NCI-H1930 (cell line): ENCODE data around the gene PLCB4.

ENCODE experiments used
- DNase-seq, 2 experiments: peaks; one replicate each; lab custom pipeline; 2025; lab: John Stamatoyannopoulos, UW

PLCB4 gene

DNA sequence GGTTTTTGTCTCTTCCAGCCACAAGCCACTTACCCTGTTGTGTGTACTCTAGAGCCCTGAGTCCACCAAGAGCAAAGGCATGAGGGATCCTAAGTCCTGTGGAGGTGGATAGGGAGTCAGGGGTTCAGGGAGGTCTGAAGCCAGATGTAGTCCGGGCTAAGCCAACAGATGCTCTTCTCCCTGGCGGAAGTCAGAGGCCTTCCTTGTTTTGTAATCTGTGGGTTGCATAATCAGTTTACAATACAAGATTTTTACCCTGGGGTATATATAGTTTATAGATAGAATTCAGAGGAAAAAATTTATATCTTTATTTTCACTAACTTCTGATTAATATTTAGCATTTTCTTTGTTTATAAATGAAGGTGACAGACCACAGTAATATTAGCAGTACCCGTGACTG lies 454.7 kb downstream of the PLCB4 start:
- DNase-seq, result no peak
